Gastroesophageal sphincter (tissue), 4 donors: ENCODE measurements around the gene SMPX. TPM values are rescaled to one million over a fixed set of nuclear protein-coding genes. Genes with fewer than 3 reads are reported as not detected.
A peak's percentile ranks its signal among the peaks of the same experiment; 100 is the strongest.

Experiments
- ATAC-seq: fragments of 150-250 bp; one replicate; pipeline ENCODE4 v1.9.1; 2016; ENCODE audit warnings: mild to moderate bottlenecking, moderate library complexity
- H3K27ac ChIP-seq, 4 donors: fragments of 200-600 bp; sonication (generic) in 3 of 4; 1 replicate in 3 of 4; 2 replicates in 1 of 4; pipeline ENCODE4 v1.5.1; 2016 to 2019
- H3K27me3 ChIP-seq: fragments of 200-600 bp; sonication (generic); one replicate; pipeline ENCODE4 v1.5.1; 2019
- H3K36me3 ChIP-seq, 2 donors: fragments of 200-600 bp; sonication (generic); one replicate each; pipeline ENCODE4 v1.5.1; 2019; ENCODE audit warnings: control low read depth in 1 of 2
- H3K4me1 ChIP-seq, 3 donors: fragments of 200-600 bp; sonication (generic); 1 replicate in 2 of 3; 2 replicates in 1 of 3; pipeline ENCODE4 v1.5.1; 2016 to 2019; ENCODE audit warnings: control low read depth in 2 of 3
- H3K4me3 ChIP-seq, 2 donors: fragments of 200-600 bp; sonication (generic); one replicate each; pipeline ENCODE4 v1.5.1; 2019; ENCODE audit warnings: mild to moderate bottlenecking in 1 of 2, moderate library complexity in 1 of 2
- H3K9me3 ChIP-seq, 3 donors: fragments of 200-600 bp; sonication (generic); one replicate each; pipeline ENCODE4 v1.5.1; 2017 to 2019; ENCODE audit warnings: control low read depth in 2 of 3
- EP300 ChIP-seq: sonication (generic); formaldehyde crosslinking; IDR thresholded peaks from one replicate; pipeline ENCODE4 v1.6.1; 2017; ENCODE audit warnings: antibody characterized with exemption, mild to moderate bottlenecking
- POLR2A ChIP-seq, 2 donors: fragments of 450-650 bp; IDR thresholded peaks; one replicate each; pipeline ENCODE4 v1.6.1; 2017; ENCODE audit warnings: antibody characterized with exemption in 2 of 2, mild to moderate bottlenecking in 2 of 2, moderate library complexity in 1 of 2
- POLR2AphosphoS5 ChIP-seq: sonication (generic); formaldehyde crosslinking; IDR thresholded peaks from one replicate; pipeline ENCODE4 v1.6.1; 2017; ENCODE audit warnings: antibody characterized with exemption
- WGBS, 2 donors: methylation state at CpG; one replicate each; pipeline ENCODE4 v1.1.5; 2018; ENCODE audit warnings: low coverage in 1 of 2; 5-methylcytosine and 5-hydroxymethylcytosine counted together
- total RNA-seq, 4 donors: library from RNA; depleted of rRNA; stranded (reverse); fragments of >200 nt; gene quantifications; one replicate each; pipeline ENCODE4 v1.1.0, GENCODE V29; 2016
- TF ChIP-seq, protein P1 (sequence below), 4 experiments: fragments of 200-600 bp in 2 of 4; fragments of 450-650 bp in 2 of 4; sonication (generic) in 1 of 4; IDR thresholded peaks; one replicate each; pipeline ENCODE4 v1.5.1; 2017 to 2019; ENCODE audit warnings: antibody characterized with exemption in 4 of 4, mild to moderate bottlenecking in 2 of 4, moderate library complexity in 2 of 4

The SMPX gene
- total RNA-seq, 4 donors from 2014 or later: 14.8 to 32.5 (median 29.0) TPM

GRCh38 chrX:21658152-21658737 is 99.7 kb downstream of the SMPX start, which contains the start of gene KLHL34:
Gene KLHL34 (minus strand): TSS chrX:21658330. CDS start chrX:21657788, 542 bp downstream.
- Histone ChIP-seq H3K36me3 (no peaks in the 10 kb centered on the region), H3K4me3 (peak within 1 kb of the TSS; percentile 15 to 47), H3K9me3 (no peaks in the 10 kb centered on the region), H3K27me3 (peaks cover 4% of the 10 kb centered on the region), H3K27ac (peak within 1 kb of the TSS in 2 of 4 donors; percentile 24 to 37), H3K4me1 (peaks cover 0 to 14% (median 0%) of the 10 kb centered on the region in 3 donors)
- WGBS, 2 donors: 40% methylated on average over 1 of the region's 60 CpGs; no CpG with 5 or more reads in 1 of the 2 donors
- ATAC-seq: peak; percentile 34
- TF ChIP-seq POLR2AphosphoS5 (no peak), EP300 (no peak), POLR2A (IDR thresholded peaks at IDR 0.05) (no peak)
- TF ChIP-seq, protein P1, sequence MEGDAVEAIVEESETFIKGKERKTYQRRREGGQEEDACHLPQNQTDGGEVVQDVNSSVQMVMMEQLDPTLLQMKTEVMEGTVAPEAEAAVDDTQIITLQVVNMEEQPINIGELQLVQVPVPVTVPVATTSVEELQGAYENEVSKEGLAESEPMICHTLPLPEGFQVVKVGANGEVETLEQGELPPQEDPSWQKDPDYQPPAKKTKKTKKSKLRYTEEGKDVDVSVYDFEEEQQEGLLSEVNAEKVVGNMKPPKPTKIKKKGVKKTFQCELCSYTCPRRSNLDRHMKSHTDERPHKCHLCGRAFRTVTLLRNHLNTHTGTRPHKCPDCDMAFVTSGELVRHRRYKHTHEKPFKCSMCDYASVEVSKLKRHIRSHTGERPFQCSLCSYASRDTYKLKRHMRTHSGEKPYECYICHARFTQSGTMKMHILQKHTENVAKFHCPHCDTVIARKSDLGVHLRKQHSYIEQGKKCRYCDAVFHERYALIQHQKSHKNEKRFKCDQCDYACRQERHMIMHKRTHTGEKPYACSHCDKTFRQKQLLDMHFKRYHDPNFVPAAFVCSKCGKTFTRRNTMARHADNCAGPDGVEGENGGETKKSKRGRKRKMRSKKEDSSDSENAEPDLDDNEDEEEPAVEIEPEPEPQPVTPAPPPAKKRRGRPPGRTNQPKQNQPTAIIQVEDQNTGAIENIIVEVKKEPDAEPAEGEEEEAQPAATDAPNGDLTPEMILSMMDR (IDR thresholded peaks at IDR 0.05): no peak

- Histone ChIP-seq H3K9me3 (no peaks in the 10 kb centered on the region), H3K27ac (peak overlapping the region in 2 of 4 donors; percentile 24 to 37), H3K4me3 (peak overlapping the region in 1 of 2 donors; percentile 47), H3K36me3 (no peaks in the 10 kb centered on the region), H3K4me1 (peaks cover 0 to 14% (median 0%) of the 10 kb centered on the region in 3 donors), H3K27me3 (peaks cover 4% of the 10 kb centered on the region)
- no peak for ATAC-seq
- WGBS, 2 donors: 84% methylated on average over 5 of the region's 57 CpGs; no CpG with 5 or more reads in 1 of the 2 donors
- TF ChIP-seq POLR2A (IDR thresholded peaks at IDR 0.05): no peak
- no peak for TF ChIP-seq EP300
- no peak for TF ChIP-seq POLR2AphosphoS5
- TF ChIP-seq, protein P1 (IDR thresholded peaks at IDR 0.05): no peak
These were observed 100.4 kb downstream of the SMPX start for GRCh38 chrX:21657318-21658151.

DNA sequence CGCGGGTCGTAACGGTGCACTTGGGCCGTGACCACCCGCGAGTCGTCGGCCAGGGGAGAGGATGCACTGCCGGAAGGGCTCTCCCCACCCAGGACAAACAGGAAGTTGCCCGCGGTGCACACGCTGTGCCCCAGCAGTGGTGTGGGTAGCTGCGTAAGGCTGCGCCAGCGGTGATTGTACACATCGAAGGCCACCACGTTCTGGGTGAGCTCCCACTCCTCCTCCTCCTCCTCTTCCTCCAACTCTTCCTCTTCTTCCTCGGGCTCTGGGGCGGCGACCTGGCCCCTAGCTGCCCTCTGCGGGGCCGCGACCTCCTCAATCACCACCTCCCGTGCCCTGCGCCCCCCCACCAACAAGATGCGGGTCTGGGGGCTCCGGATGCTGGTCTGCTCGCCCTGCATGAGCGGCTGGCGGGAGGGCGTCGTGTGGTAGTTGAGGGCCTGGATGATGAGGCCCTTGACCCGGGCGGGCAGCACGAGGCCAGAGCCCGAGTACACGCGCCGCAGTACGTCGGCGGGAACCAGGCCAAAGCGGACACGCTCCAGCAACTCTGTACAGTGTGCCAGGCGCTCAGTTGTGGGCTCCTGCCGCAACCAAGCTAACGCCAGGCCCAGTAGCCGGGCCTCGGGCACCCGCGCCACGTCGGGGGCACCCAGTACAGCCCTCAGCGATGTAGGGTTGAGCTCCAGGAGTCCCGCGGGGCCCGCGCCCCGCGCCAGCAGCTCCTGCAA is 101.2 kb downstream of the SMPX start:
- WGBS, 2 donors: 40 to 61% methylated on average over 2 to 9 of the region's 61 CpGs
- Histone ChIP-seq H3K36me3 (no peaks in the 10 kb centered on the region), H3K9me3 (no peaks in the 10 kb centered on the region), H3K4me1 (peaks cover 0 to 14% (median 0%) of the 10 kb centered on the region in 3 donors), H3K27ac (no peak overlapping the region), H3K27me3 (peaks cover 4% of the 10 kb centered on the region), H3K4me3 (peak overlapping the region in 1 of 2 donors; percentile 28)
- peak; percentile 24 for ATAC-seq
- TF ChIP-seq POLR2AphosphoS5 (no peak), POLR2A (IDR thresholded peaks at IDR 0.05) (no peak), EP300 (no peak)
- TF ChIP-seq, protein P1 (IDR thresholded peaks at IDR 0.05): no peak

Other genes with a start within 250 kb of the SMPX start
- gene KLHL34, start 99.8 kb downstream of the SMPX start, total RNA-seq: under 1 TPM in 3 of 4 donors, not detected in 1; 0.16 to 0.73 (median 0.67) TPM
- gene MBTPS2, start 81.5 kb upstream of the SMPX start, total RNA-seq: 10 to 100 TPM in 2 of 4 donors, 1 to 10 TPM in 2; 7.7 to 13.5 (median 10.1) TPM
- 1 to 10 TPM in 3 of 4 donors, under 1 TPM in 1; 0.42 to 2.4 (median 1.7) TPM for gene YY2, start 97.9 kb upstream of the SMPX start, total RNA-seq
- gene SMS, start 182.6 kb upstream of the SMPX start, total RNA-seq: 10 to 100 TPM; 77.7 to 85.5 (median 83.6) TPM